PC-9 (cell line): Measurements from ENCODE around the gene CLIP1.

Experiments used
- CTCF ChIP-seq: fragments of 200-600 bp; sonication (generic); conservative IDR thresholded peaks from 2 replicates; pipeline ENCODE4 v1.6.1; 2017; ENCODE audit warnings: mixed run types, antibody characterized with exemption, mild to moderate bottlenecking, moderate library complexity
- EZH2 ChIP-seq: fragments of 200-600 bp; sonication (generic); IDR thresholded peaks from 2 replicates; pipeline ENCODE4 v1.8.0; 2017; ENCODE audit warnings: antibody characterized with exemption, low read depth

DNA sequence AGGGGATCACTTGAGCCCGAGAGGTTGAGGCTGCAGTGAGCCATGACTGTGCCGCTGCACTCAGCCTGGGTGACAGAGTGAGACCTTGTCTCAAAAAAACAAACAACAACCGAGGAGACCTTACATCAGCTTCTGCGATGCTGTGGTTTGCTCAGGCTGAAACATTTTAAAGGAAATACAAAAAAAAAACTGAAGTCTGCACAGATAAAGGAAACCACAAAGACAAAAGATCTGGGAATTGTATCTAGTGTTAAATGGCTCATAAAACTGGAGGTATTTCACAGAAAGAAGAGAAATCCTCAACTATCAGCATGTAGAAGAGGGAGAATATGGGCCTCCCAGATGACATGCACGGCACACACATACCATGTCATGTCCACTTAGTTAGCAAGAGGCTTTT is 95.9 kb downstream of the CLIP1 start:
- TF ChIP-seq CTCF (no peak), EZH2 (no peak)
